Osteoblast (primary cell): ENCODE data around the gene LRRK2. TPM values are rescaled to one million over a fixed set of nuclear protein-coding genes. Genes with fewer than 3 reads are reported as not detected.

Source experiments
- DNase-seq: peaks from one replicate; pipeline ENCODE4 v3.0.0; 2011; ENCODE audit warnings: low spot score, mixed read lengths; ENCODE audit not compliant: insufficient read length; ENCODE audit errors: missing footprints
- H2AFZ ChIP-seq: 2 replicates; pipeline ENCODE4 v1.6.0; 2011; ENCODE audit warnings: mild to moderate bottlenecking, low read length
- H3K27ac ChIP-seq: 2 replicates; pipeline ENCODE4 v1.5.1; 2011; ENCODE audit warnings: mild to moderate bottlenecking, low read depth, low read length, moderate library complexity
- H3K27me3 ChIP-seq: 2 replicates; pipeline ENCODE4 v1.6.0; 2012; ENCODE audit warnings: mild to moderate bottlenecking, control low read depth, inconsistent platforms, low read length, moderate library complexity; ENCODE audit not compliant: insufficient read depth
- H3K36me3 ChIP-seq: 2 replicates; pipeline ENCODE4 v1.5.1; 2011; ENCODE audit warnings: mild to moderate bottlenecking, low read length, control low read depth, moderate library complexity; ENCODE audit not compliant: insufficient read depth
- H3K4me1 ChIP-seq: 2 replicates; pipeline ENCODE4 v1.5.1; 2011; ENCODE audit warnings: mild to moderate bottlenecking, low read length, control low read depth, moderate library complexity; ENCODE audit not compliant: insufficient read depth
- H3K4me2 ChIP-seq: 2 replicates; pipeline ENCODE4 v1.6.0; 2011; ENCODE audit warnings: mild to moderate bottlenecking, low read length; ENCODE audit not compliant: insufficient read depth
- H3K4me3 ChIP-seq: fragments of 200-600 bp; sonication (generic); 3 replicates; pipeline ENCODE4 v1.5.1; 2012; ENCODE audit warnings: mild to moderate bottlenecking, low read length, inconsistent platforms; ENCODE audit not compliant: insufficient read depth
- H3K79me2 ChIP-seq: 2 replicates; pipeline ENCODE4 v1.6.0; 2012; ENCODE audit warnings: mild to moderate bottlenecking, low read length, control low read depth, inconsistent platforms; ENCODE audit not compliant: insufficient read depth
- H3K9me3 ChIP-seq: 2 replicates; pipeline ENCODE4 v1.5.1; 2011; ENCODE audit warnings: low read depth, low read length, control low read depth
- H4K20me1 ChIP-seq: 2 replicates; pipeline ENCODE4 v1.6.0; 2012; ENCODE audit warnings: mild to moderate bottlenecking, low read length, control low read depth; ENCODE audit not compliant: insufficient read depth
- CTCF ChIP-seq: IDR thresholded peaks from 2 replicates; pipeline ENCODE4 v1.5.1; 2011; ENCODE audit warnings: mild to moderate bottlenecking, low read depth, low read length, moderate library complexity; ENCODE audit errors: extremely low read depth
- total RNA-seq: library from RNA; depleted of rRNA; stranded (reverse); fragments of >200 nt; gene quantifications from 2 replicates; pipeline ENCODE4 v1.2.3, GENCODE V29; 2012

LRRK2 gene
- total RNA-seq, 1 donor: 5.1 TPM

- TF ChIP-seq CTCF: no peak
- Histone ChIP-seq H3K79me2 (no peaks in the 10 kb centered on the region), H3K36me3 (no peaks in the 10 kb centered on the region), H2AFZ (peak overlapping the region; percentile 16), H3K27me3 (no peaks in the 10 kb centered on the region), H4K20me1 (no peaks in the 10 kb centered on the region), H3K4me1 (no peaks in the 10 kb centered on the region), H3K9me3 (no peaks in the 10 kb centered on the region), H3K27ac (no peak overlapping the region), H3K4me3 (no peak overlapping the region), H3K4me2 (no peak overlapping the region)
- no peak for DNase-seq
Measured at GRCh38 chr12:40342010-40342409, 117.2 kb downstream of the LRRK2 start.

GRCh38 chr12:40343124-40343523 lies 118.3 kb downstream of the LRRK2 start:
- Histone ChIP-seq H3K27ac (no peak overlapping the region), H3K9me3 (no peaks in the 10 kb centered on the region)

GRCh38 chr12:40344312-40344711 lies 119.5 kb downstream of the LRRK2 start:
- Histone ChIP-seq H3K4me1 (no peaks in the 10 kb centered on the region), H3K27ac (no peak overlapping the region), H3K9me3 (no peaks in the 10 kb centered on the region), H3K27me3 (no peaks in the 10 kb centered on the region), H3K79me2 (no peaks in the 10 kb centered on the region), H3K4me2 (no peak overlapping the region), H3K36me3 (no peaks in the 10 kb centered on the region), H3K4me3 (no peak overlapping the region), H2AFZ (no peak overlapping the region), H4K20me1 (no peaks in the 10 kb centered on the region)
- DNase-seq: no peak
- TF ChIP-seq CTCF: no peak

More at GRCh38 chr12:40343124-40343523, 118.3 kb downstream of the LRRK2 start:
- Histone ChIP-seq H3K79me2 (no peaks in the 10 kb centered on the region), H3K27me3 (no peaks in the 10 kb centered on the region), H2AFZ (no peak overlapping the region), H3K36me3 (no peaks in the 10 kb centered on the region), H4K20me1 (no peaks in the 10 kb centered on the region), H3K4me3 (no peak overlapping the region), H3K4me1 (no peaks in the 10 kb centered on the region), H3K4me2 (no peak overlapping the region)
- no peak for TF ChIP-seq CTCF
- no peak for DNase-seq

- Histone ChIP-seq H3K4me3 (no peak overlapping the region), H3K4me1 (no peaks in the 10 kb centered on the region), H2AFZ (no peak overlapping the region), H3K27ac (no peak overlapping the region), H3K27me3 (no peaks in the 10 kb centered on the region), H3K79me2 (no peaks in the 10 kb centered on the region), H3K36me3 (no peaks in the 10 kb centered on the region), H3K4me2 (no peak overlapping the region), H3K9me3 (no peaks in the 10 kb centered on the region), H4K20me1 (no peaks in the 10 kb centered on the region)
- TF ChIP-seq CTCF: no peak
- no peak for DNase-seq
Measured at GRCh38 chr12:40351976-40352375, 127.2 kb downstream of the LRRK2 start.
